ENCODE data around the gene UBQLN1. TPM values are rescaled to one million over a fixed set of nuclear protein-coding genes. Genes with fewer than 3 reads are reported as not detected.

The UBQLN1 gene
- total RNA-seq, 4 donors from 2014 or later = 112 to 123 (median 119) TPM

DNA sequence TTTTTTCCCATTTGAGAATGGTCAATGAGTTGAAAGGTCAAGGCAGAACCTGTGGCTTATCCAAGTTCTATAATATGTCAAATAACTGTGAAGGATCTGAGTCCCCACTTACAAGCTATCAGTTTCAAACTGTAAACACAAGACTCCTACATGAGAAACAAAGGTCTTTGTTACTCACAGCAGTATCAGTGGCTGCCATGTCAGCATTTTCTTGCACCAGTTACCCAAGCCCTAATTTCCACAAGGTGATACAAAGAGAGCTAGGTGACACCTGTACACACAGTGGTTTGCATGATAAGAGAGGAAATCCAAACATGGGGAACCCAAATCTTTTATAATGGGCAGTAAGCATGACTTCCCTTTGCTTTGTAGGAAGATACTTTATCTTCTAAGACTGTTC, 8.0 kb upstream of the UBQLN1 start:
- Histone ChIP-seq H3K27me3 (no peaks in the 10 kb centered on the region), H3K36me3 (peaks cover 0 to 7% (median 0%) of the 10 kb centered on the region in 4 donors), H3K4me1 (no peaks in the 10 kb centered on the region), H3K27ac (replicated peaks in 1 of 4) (no peak overlapping the region), H3K4me3 (no peak overlapping the region), H3K9me3 (peaks cover 0 to 3% (median 0%) of the 10 kb centered on the region in 4 donors)
- intact Hi-C loops (cut with DNase I) = no loop called here
- DNase-seq (ENCODE audit: extremely low spot score) = no peak
- TF ChIP-seq POLR2AphosphoS5 (IDR thresholded peaks at IDR 0.05) = no peak
- no peak for TF ChIP-seq CTCF (IDR thresholded peaks at IDR 0.05)
- TF ChIP-seq POLR2A (IDR thresholded peaks at IDR 0.05; ENCODE audit: low read depth) = no peak
- TF ChIP-seq EP300 (IDR thresholded peaks at IDR 0.05) = no peak

GRCh38 chr9:83715221-83715620, 7.5 kb upstream of the UBQLN1 start:
- no peak overlapping the region for H3K4me3 ChIP-seq
- no peaks in the 10 kb centered on the region for H3K27me3 ChIP-seq
- no peaks in the 10 kb centered on the region for H3K4me1 ChIP-seq
- peaks cover 0 to 3% (median 0%) of the 10 kb centered on the region in 4 donors for H3K9me3 ChIP-seq
- 71% methylated on average over 1 of the region's 1 CpG for WGBS
- intact Hi-C loops (cut with DNase I) = no loop called here
- no peak for DNase-seq (ENCODE audit: extremely low spot score)
- peaks cover 0 to 7% (median 0%) of the 10 kb centered on the region in 4 donors for H3K36me3 ChIP-seq
- no peak for TF ChIP-seq POLR2AphosphoS5 (IDR thresholded peaks at IDR 0.05)
- no peak for TF ChIP-seq EP300 (IDR thresholded peaks at IDR 0.05)
- TF ChIP-seq CTCF (IDR thresholded peaks at IDR 0.05) = no peak
- TF ChIP-seq POLR2A (IDR thresholded peaks at IDR 0.05; ENCODE audit: low read depth) = no peak
- H3K27ac ChIP-seq (replicated peaks in 1 of 4) = no peak overlapping the region

GRCh38 chr9:83714329-83714728, 6.6 kb upstream of the UBQLN1 start:
- 68% methylated on average over 3 of the region's 3 CpGs for WGBS
- H3K27me3 ChIP-seq = no peaks in the 10 kb centered on the region
- H3K4me3 ChIP-seq = no peak overlapping the region
- peaks cover 0 to 7% (median 0%) of the 10 kb centered on the region in 4 donors for H3K36me3 ChIP-seq
- no peak overlapping the region for H3K27ac ChIP-seq (replicated peaks in 1 of 4)
- H3K4me1 ChIP-seq = no peaks in the 10 kb centered on the region
- peaks cover 0 to 3% (median 0%) of the 10 kb centered on the region in 4 donors for H3K9me3 ChIP-seq
- TF ChIP-seq CTCF (IDR thresholded peaks at IDR 0.05) (peak in 1 of 3 experiments; percentile 19), EP300 (IDR thresholded peaks at IDR 0.05) (no peak)
- intact Hi-C loops (cut with DNase I) = no loop called here
- DNase-seq (ENCODE audit: extremely low spot score) = no peak

- Histone ChIP-seq H3K4me1 (peaks cover 20 to 37% (median 34%) of the 10 kb centered on the region in 4 donors), H3K27me3 (no peaks in the 10 kb centered on the region), H3K36me3 (peaks cover 0 to 7% (median 0%) of the 10 kb centered on the region in 4 donors), H3K27ac (replicated peaks in 1 of 4) (peak overlapping the region; percentile 97 to 99 (median 98)), H3K4me3 (peak overlapping the region; percentile 87 to 97 (median 90)), H3K9me3 (no peaks in the 10 kb centered on the region)
- 16% methylated on average over 20 of the region's 20 CpGs for WGBS
- DNase-seq (ENCODE audit: extremely low spot score) = peak; percentile 92
- no peak for TF ChIP-seq POLR2AphosphoS5 (IDR thresholded peaks at IDR 0.05)
- no peak for TF ChIP-seq EP300 (IDR thresholded peaks at IDR 0.05)
- TF ChIP-seq CTCF (IDR thresholded peaks at IDR 0.05) = no peak
- TF ChIP-seq POLR2A (IDR thresholded peaks at IDR 0.05; ENCODE audit: low read depth) = no peak
- intact Hi-C loops (cut with DNase I) = loop anchor here (5.0 kb wide), 1 partner anchor 214 kb away; the partner anchor contains the start of gene KIF27
These were observed 879 bp upstream of the UBQLN1 start for GRCh38 chr9:83708515-83709158.

DNA sequence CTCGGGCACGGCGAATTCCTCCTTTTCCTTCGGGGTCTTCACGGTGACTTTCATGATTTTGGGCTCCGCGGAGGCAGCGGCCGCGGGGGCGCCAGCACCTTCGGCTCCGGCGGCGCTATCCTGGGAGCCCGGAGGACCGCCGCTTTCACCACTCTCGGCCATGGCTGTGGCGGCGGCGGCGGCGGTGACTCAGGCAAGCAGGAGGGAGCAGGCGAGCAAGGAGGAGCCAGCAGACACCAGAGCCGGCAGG, 315 bp downstream of the UBQLN1 start:
- Histone ChIP-seq H3K4me1 (peaks cover 23 to 47% (median 41%) of the 10 kb centered on the region in 4 donors), H3K9me3 (no peaks in the 10 kb centered on the region), H3K4me3 (peak overlapping the region; percentile 87 to 97 (median 90)), H3K27ac (replicated peaks in 1 of 4) (peak overlapping the region; percentile 97 to 99 (median 98)), H3K36me3 (no peaks in the 10 kb centered on the region), H3K27me3 (no peaks in the 10 kb centered on the region)
- WGBS = 0% methylated on average over 6 of the region's 26 CpGs
- intact Hi-C loops (cut with DNase I) = loop anchor here (2.0 to 5.0 kb wide), 2 partner anchors 85 to 215 kb away; partner anchors contain the start of genes IDNK and KIF27
- no peak for TF ChIP-seq POLR2AphosphoS5 (IDR thresholded peaks at IDR 0.05)
- TF ChIP-seq CTCF (IDR thresholded peaks at IDR 0.05) = no peak
- TF ChIP-seq POLR2A (IDR thresholded peaks at IDR 0.05; ENCODE audit: low read depth) = no peak
- TF ChIP-seq EP300 (IDR thresholded peaks at IDR 0.05) = no peak
- peak; percentile 93 for DNase-seq (ENCODE audit: extremely low spot score)
